Fibroblast of skin of right biceps (primary cell): ENCODE data around the gene HELZ.
A peak's percentile ranks its signal among the peaks of the same experiment; 100 is the strongest.
"Not testable (repeated sequence)": the region's sequence is repeated elsewhere in the genome, so short reads cannot be mapped to it uniquely, and the experiment has no call there.

Experiments used
- DNase-seq: peaks from one replicate; pipeline ENCODE4 v3.0.0-alpha.2; 2013

HELZ gene

DNA sequence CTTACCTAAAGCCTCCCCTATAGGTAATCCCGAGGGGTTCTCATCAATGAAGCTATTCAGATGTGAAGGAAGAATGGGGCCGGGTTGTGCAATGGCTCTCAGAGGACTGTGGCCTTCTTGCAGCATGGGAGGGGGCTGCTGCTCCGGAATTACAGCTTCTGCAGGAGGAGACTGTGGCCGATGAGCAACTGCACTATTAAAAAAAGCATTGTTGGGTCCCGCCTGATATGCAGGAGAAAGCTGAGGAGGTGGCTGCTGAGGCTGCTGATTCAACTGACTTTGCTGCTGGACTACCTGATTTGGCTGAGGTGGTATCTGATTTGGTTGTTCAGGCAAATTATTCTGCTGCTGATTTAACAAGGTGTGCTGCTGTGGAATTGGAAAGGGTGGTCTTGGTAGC lies 135.9 kb downstream of the HELZ start:
- no peak for DNase-seq

DNA sequence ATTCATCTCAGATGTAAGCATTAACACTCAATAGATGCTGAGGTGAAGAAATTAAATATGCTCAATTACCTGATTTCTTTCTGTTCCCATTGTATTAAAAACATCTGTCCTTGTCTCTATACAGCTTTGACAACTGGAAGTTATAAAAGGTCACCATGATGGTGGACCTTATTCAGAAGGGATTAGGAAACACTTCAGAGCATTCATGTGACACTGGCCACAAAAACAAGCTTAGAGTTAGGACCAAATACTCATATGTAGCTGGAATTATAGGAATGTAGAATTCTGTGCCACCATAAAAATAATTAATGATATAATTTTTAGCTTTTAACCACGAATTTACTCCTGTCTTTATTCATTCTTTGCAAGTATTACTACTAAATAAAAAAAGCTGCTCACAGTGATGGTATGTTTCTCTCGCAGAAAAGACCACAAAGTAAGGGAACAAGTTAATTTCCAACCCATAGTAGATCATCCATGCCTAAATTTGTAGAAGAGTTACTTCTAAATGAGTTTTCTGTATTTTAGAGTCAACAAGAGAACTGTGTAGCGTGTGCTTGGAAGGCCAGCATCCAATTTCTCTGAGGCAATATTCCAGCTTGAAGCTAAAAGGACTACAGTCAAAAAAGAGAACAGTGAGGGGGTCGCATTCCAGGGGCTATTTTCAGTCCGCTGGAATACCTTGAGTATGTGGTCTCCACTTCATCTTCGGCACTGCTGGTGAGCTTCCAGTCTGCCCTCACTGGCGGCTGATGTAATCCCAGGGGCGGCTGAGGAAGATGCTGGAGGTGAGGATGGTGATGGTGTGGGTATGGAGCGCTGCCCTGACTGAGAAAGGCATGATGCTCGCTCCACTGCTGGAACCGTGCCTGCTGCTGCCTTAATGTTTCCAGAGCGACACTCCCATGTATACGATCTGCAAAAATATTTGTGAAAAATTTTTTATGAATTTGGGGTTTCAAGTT lies 136.9 kb downstream of the HELZ start:
- DNase-seq: peak; percentile 21

DNA sequence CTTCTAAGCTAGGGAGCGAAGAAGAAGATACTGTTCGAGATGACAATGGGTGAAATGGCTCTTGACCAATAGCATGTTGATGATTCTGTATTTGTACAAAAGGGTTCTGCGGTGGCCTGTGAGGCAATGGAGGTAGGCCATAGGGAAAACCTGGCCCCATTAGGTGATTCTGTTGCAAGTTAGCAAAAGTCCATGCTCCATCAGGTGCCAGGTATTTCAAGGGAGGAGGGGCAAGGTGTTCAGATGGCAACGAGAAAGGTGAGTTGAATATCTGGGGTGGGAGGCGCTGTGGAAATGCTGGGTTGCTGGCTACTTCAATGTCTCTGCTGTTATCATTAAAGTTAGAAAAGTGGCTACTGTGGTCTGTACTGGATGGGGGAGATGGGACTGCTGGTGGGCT lies 137.8 kb downstream of the HELZ start:
- DNase-seq: no peak

DNA sequence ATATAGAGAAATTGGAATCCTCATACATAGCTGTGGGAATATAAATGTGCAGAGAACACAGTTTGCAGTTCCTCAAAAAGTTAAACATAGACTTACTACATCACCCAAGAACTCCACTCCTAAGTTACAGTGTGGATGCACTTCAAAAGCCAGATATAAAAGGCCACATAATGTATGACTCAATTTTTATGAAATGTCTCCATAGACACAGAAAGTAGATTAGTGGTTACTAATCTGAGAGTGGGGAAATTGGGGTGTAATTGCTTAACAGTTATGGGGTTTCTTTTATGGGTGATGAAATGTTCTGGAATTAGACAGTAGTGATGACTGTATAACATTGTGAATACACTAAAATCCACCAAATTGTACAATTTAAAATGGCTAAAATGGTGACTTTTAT lies 139.8 kb downstream of the HELZ start:
- DNase-seq: peak; percentile 59

DNA sequence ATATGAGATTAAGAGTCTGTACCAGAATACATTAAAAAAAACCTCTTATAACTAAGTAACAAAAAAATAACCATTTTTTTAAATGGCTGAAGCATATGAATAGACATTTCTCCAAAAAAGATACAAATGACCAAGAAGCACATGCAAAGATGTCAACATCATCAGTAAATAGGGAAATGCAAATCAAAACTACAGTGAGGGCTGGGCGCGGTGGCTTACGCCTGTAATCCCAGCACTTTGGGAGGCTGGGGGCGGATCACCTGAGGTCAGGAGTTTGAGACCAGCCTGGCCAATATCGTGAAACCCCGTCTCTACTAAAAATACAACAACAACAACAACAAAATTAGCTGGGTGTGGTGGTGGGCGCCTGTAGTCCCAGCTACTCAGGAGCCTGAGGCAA lies 140.4 kb downstream of the HELZ start:
- not testable (repeated sequence) for DNase-seq

DNA sequence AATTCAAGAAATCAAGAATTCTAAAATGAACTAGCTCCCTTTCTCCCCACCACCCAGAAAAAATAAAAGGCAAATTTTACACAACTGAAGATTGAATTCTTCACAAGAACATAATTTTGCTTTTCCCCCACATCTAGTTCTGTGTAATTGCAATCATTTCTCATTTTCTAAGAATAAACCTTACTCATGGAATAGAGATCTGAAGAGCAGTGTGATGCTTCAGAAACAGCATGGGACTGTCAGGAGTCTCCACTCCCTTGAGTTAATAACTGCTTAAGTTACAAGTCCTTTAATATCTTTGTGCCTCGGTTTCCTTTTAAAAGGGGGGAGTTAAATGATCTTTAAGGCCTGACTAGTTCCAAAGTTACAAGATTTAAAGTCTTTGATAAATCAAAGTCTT lies 147.0 kb downstream of the HELZ start:
- no peak for DNase-seq

DNA sequence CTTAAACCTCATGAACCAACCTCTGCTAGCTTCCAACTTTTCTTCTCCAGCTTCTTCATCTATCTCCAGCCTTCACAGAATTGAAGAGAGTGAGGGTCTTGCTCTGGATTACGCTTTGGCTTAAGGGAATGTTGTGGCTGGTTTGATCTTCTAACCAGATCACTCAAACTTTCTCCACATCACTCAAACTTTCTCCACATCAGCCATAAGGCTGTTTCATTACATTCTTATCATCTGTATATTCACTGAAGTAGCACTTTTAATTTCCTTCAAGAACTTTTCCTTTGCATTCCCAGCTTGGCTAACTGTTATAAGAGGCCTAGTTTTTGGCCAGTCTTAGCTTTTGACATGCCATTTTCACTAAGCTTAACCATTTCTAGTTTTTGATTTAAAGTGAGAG lies 148.4 kb downstream of the HELZ start:
- DNase-seq: no peak

DNA sequence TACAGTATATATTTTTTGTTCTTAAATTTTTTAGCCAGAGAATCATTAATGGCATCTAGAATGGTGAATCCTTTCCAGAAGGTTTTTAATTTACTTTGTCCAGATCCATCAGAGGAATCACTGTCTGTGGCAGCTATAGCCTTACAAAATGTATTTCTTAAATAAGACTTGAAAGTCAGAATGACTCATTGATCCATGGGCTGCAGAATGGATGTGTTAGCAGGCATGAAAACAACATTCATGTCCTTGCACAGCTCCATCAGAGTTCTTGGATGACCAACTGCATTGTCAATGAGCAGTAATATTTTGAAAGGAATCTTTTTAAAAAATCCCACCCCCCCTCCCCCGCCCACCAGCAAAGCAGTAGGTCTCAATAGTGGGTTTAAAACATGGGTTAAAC lies 149.2 kb downstream of the HELZ start:
- peak; percentile 53 for DNase-seq

DNA sequence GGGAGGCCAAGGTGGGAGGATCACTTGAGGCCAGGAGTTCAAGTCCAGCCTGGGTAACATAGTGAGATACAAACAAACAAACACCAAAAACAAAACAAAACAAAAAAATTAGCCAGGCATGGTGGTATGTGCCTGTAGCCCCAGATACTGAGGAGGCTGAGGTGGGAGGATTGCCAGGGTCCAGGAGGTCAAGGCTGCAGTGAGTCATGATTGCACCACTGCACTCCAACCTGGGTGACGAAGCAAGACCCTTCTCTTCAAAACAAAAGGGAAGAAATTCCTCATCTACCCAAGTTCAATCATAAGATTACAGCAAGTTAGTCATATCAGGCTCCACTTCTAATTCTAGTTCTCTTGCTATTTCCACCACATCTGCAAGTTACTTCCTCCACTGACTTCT lies 149.7 kb downstream of the HELZ start:
- DNase-seq: peak; percentile 56

DNA sequence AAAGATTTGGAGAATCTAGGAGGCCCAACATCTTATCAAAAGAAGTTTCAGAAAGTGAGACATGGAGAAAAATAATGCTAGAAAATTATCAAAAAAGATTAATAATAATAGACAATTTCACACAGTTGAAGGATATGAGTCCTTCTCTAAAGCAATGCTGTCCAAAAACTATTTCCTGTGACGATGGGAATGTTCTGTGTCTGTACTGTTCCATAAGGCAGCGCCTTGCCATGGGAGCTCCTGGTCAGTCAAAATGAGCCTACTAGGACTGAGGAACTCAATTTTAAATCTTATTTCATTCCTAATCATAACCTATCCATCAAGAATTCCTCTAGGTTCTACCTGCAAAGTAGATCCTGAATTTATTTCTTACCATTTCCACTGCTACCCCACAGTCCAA lies 151.6 kb downstream of the HELZ start:
- DNase-seq: no peak

DNA sequence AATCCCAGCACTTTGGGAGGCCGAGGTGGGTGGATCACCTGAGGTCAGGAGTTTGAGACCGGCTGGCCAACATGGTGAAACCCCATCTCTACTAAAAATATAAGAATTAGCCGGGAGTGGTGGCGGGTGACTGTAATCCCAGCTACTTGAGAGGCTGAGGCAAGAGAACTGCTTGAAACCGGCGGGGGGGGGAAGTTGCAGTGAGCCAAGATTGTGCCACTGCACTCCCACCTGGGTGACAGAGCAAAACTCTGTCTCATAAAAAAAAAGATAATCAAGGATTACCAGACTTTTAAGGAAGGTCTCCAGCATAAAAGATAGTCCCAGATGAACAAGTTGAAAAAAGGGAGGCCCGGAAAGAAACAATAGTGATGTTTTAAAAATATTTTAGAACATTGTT lies 152.3 kb downstream of the HELZ start:
- DNase-seq: not testable (repeated sequence)

DNA sequence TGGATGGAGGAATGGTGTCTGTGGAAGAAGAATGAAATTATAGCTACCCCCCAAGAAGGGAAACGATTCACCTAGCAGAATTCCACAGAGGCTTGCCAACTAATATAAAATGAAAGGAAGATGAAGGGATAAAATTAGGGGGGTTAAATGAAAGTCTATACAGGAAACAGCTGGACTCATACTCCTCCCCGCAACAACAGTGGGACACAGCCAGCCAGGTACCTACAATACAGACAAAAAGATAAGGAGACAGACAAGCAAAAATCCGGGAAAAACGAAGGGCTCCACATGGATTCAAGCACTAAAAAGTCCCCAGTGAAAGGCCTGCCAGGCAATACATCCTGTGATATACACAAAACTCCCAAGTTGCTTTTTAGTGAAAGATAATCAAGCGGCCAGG lies 152.7 kb downstream of the HELZ start:
- DNase-seq: no peak

DNA sequence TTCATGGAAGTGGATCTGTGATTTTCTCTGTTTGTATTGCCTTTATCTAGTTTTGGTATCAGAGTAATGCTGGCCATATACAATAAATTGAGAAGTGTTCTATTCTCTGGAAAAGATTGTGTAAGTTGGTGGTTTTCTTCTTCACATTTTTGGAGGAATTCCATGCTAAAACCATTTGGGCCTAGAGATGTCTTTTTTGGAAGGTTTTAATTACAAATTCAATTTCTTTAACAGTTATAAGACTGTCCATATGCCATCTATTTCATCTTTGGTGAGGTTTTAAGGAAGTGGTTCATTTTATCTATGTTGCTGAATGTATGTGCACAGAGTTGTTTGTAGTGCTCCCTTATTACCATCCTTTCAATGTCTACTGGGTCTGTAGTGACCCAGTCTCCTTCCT lies 154.7 kb downstream of the HELZ start:
- DNase-seq: no peak

DNA sequence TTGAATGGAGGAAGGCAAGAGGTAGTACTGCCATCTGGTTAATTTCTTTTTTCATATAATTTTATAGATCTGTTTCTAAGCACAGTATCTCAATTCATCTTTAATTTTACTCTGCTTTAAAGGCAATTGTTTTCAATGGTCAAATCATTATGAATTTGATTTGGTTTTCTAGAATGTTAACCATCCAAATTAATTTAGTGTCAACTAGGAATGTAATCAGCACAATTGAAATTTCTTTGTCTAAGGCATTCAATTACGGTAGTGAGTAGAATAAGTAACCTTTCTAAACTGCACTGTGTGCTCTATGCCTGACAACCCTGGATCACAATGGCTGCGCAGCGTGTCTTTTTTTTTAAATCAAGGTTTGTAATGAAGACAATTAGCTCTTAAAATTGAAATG lies 156.4 kb downstream of the HELZ start:
- no peak for DNase-seq

DNA sequence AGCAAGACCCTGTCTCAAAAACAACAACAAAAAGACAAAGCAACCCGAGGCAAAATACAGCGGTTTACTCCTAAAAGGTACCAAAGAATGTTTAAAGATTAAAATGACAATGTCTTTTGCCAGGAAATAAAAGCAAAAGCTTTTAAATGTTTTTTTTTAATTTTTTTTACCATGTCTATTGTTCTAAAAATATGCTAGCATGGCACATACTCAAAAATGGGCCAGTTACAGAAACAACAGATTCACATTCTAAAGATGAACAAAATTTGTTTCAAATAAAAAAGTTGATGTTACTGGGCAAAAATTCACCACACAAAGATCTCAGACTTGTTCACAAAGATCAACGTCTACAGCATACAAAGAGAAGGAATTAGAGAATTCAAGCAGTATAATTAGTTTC lies 159.6 kb downstream of the HELZ start:
- DNase-seq: no peak

DNA sequence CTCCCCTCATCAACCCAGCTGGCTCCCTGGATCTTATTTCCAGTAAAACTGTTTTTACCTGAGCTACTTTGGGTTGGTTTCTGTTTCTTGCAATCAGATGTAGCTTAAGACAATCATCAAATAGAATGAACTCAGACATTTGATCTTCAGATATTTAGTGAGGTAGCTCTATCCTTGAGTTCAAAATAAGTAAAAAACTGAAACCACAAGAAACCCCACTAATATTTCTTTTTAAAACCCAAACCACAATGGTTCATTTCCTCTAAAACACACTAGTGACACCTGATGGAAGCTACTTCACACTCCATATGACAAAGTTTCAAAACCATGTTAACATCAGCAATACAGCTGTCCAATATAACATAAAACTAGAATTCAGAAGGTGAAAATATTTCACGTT lies 162.9 kb downstream of the HELZ start:
- DNase-seq: no peak

DNA sequence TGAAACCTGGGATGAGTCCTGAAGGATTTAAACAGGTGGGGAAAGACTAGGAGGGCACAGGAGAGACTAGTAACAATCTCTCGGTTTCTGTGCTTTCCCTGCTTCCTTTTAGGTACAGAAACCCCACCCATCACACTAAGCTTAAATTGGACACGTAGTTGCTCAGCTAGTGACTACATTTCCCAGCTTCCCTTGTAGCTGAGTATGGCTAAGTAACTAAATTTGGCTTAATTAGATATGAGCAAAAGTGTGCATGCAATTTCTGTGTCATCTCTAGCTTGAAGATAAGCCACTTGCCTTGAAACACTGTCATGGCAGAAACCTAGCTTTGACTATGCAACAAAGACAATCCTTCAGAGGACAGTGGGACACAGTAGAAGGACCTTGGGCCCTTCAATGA lies 164.2 kb downstream of the HELZ start:
- DNase-seq: no peak

DNA sequence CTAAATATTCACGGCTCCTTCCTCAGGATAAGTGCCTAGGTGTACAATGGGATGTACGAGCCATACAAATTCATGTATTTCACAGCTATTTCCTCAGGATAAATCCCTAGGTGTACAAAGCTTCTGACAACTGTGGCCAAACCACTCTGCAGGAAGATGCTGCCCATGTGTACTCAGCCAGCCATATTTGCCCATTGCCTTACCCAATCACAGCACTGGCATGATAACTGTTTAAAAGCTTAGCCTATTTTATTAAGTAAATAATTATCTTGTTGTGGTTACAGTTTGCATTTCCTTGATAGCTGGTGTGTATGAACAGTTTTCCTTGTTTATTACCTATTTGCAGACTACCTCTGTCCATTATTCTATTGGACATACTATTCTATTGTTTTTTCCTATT lies 165.5 kb downstream of the HELZ start:
- no peak for DNase-seq

DNA sequence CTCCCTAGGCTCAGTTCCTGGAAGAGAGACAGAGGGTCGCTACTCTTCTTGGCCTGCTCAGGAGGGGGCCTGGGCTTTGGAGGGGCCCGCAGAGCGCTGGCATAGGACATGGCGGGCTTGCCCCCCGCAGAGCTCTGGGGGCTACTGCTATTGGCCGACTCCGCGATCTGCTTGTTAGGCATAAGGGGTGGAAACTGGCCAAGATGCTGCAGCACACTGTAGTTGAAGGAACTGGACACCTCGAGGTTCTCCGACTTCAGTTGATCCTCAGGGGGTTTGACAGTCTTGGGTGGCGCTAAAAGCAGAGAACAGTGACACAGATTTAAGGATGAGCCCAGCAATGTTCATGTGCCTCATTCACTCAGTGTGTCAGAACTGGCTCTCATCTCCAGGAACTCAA lies 166.7 kb downstream of the HELZ start:
- DNase-seq: no peak

DNA sequence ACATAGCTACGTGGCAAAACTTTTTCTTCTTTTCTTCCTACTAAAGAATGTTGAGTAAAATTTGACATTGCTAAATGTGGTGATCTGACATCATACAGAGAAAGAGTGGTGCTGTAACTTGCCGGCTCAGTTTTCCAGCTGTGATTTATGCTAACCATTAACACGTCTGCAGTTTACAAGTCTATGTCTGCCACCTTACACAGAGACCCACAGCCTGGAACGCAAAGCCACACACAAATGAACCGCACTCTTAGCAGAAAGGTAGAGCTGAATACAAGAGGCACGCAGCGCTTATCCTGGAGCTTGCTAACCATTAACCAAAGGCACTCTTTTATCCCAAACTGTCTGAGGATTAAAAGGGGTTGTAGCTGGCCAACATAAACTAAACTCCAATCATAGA lies 168.7 kb downstream of the HELZ start:
- no peak for DNase-seq

DNA sequence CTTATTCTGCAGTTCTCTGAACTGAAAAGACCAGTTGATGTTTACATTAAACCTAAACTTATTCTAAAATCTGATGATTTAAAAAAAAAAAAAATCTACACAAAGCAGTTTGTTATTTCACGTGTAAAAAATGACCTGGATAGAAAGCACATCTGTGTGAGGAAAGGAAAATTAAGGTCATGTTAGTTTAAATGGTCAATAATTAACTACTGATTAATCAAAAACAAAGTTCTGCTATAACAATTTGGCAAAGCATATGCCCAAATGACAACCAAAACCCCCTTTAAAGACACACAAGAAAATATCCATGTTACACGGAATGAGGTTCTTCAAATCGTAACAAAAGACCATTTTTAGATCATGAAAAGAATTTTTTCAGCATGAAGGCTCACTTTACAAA lies 170.2 kb downstream of the HELZ start:
- no peak for DNase-seq

DNA sequence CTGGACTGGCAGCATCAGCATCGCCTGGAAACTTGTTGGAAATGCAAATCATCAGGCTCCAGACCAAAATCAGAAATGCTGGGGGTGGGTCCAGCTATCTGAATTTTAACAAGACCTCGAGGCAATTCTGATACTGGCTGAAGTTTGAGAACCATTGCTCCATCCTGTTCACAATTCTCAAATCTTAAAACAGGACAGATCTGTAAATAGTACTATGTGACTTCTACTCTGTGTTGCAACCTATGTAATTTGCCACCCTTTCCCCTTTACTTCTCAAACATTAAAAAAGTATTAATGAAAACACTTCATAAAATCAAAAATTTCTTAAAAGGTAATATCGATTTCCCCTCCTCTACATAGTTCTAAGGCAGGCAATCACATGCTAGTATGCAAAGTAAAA lies 172.1 kb downstream of the HELZ start:
- DNase-seq: no peak

DNA sequence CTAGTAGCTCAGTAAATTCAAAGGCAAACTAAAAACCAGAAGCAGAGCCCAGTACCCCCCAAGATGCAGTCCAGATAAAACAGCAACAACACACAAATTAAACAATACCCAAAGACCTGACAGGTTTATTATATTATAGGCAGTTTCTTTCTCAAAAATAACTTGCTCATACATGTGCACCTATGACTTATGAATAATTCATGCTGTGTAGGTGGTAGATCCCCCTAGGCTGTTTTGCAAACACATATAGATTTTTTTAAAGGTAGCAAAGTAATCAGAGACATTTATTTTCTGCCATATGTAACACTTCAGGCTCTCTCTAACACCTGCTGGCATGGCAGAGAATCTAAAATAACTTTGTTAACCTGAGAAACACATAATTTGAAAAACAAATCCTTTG lies 173.4 kb downstream of the HELZ start:
- no peak for DNase-seq

DNA sequence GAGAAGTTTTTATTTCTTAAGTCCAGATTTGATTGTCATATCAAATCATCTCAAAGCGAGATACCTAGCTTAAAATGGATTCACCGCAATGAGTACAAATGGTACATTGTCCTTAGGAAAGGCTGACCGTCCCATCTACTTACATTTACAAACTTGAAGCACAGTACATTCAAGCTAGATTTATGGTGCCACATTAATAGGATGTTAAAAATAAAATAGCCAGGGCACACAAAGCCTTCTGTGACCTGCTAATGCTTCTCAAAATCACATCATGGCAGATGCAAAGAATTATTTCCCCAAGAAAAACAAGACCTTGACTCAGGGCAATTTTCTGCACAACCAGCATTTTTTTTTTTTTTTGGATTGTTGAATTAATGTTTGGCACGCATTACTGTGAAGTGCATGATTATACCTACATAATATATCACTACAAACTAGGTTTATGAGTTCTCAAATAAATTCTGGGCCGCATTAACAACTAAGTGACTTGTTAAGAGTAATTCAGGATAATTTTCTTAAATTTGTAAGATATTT lies 175.3 kb downstream of the HELZ start:
- DNase-seq: no peak

DNA sequence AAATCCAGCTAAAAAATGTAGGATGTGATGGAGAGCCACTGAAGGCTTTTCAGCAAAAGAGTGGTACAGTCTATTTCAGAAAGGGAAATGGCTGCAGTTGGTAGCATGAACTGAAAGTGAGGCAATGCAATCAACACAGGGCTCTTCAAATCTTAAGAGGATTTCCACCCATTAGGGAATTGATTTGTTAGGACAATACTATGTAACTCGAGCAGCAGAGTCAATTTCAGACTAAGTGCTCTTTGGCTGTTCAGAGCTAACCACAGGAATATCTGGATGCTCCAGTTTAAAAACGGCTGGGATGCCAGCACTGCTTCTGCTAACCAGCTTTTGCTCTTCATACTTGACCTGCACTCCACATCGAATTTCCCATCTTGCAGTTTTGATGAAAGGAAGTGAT lies 176.0 kb downstream of the HELZ start:
- no peak for DNase-seq
